Muscle of back (tissue), 11 donors: ENCODE measurements around the gene STK39. TPM values are rescaled to one million over a fixed set of nuclear protein-coding genes. Genes with fewer than 3 reads are reported as not detected.

Experiments
- DNase-seq, 3 donors: peaks; one replicate each; pipeline versions ENCODE4 v3.0.0 to v3.0.0-alpha.2; 2013
- polyA plus RNA-seq, 10 donors: library from polyadenylated mRNA; unstranded; fragments of 120-200 nt; gene quantifications; one replicate each; pipeline ENCODE4 v1.2.1, GENCODE V29; 2013; ENCODE audit not compliant: insufficient read length in 10 of 10

STK39 gene
- polyA plus RNA-seq, 10 donors, result 18.3 to 26.0 (median 21.2) TPM

GRCh38 chr2:168184681-168185513 lies 62.5 kb downstream of the STK39 start:
- DNase-seq, result no peak

- DNase-seq, result no peak
Measured at GRCh38 chr2:168183308-168183997, 63.9 kb downstream of the STK39 start.

DNA sequence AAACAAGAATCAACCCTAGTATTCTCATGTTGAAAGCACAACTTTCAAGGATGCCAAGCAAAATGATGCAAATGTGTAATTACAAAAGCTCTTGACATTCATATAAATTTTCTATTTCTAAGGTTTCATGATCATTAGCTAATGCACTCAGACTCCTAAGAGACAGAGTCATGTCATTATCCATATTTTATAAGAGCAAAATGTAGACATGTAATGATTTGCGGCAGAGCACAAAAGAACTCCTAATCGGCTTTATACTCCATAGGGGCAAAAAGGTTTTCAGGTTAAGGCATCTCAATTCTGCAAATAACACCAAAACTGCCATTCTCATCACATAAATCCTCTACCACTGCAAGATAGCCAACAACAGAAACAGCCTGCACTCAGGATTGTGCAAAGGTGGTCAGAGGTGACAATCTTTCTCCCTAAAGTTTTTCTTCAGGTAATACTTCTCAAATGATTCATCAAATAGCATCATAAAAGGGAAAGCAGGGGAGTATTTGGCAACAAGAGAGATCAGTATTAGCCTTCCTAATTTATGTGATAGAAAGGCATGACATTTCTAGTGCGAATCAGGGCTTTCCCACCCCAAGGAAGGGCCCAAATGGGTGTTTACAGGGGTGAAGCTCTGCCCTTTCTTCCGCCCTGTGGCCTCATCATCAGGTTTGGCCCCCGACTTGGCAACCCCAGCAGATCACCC lies 64.7 kb downstream of the STK39 start:
- DNase-seq, result no peak

DNA sequence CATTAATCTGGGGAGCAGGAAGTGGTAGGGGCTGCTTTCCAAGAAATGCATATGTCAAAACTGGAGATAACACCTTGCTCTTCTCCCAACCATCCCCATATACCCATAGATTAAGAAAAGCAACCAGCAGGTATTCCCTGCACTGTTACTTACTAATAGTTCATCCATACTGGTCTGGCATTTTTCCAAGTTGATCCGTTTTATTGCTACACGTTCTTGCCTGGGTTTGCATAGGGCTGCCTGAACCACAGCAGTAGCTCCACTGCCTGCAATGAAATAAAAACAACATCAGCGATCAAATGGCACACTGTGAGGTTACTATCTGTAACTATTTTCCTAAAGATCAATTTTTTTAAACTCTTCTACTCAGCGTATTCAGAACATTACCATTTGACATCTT lies 65.6 kb downstream of the STK39 start:
- no peak for DNase-seq

- DNase-seq, result no peak
Measured at GRCh38 chr2:168180914-168181313, 66.5 kb downstream of the STK39 start.

DNA sequence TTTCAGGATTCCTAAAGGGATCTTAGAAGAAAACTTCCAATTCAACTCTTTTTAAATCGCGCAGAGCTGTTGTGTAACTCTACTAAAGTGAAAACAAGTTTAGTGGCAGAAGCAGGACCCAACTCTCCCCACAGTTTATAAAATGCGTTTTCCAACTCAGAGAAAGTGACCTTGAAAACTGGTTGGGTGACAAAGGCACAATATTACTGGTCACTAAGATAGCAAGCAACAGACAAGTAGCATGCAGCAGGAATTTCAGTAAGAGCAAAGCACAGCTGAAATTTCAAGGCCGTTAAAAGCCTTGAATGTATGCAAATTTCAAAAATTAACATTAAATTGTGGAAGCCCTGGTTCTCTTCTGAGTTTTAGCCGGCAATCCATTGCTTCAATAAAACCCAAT lies 66.9 kb downstream of the STK39 start:
- DNase-seq, result no peak

GRCh38 chr2:168179592-168179991 lies 67.8 kb downstream of the STK39 start:
- DNase-seq, result no peak

GRCh38 chr2:168178520-168179324 lies 68.7 kb downstream of the STK39 start:
- no peak for DNase-seq

- DNase-seq, result no peak
Measured at GRCh38 chr2:168176402-168176801, 71.0 kb downstream of the STK39 start.

DNA sequence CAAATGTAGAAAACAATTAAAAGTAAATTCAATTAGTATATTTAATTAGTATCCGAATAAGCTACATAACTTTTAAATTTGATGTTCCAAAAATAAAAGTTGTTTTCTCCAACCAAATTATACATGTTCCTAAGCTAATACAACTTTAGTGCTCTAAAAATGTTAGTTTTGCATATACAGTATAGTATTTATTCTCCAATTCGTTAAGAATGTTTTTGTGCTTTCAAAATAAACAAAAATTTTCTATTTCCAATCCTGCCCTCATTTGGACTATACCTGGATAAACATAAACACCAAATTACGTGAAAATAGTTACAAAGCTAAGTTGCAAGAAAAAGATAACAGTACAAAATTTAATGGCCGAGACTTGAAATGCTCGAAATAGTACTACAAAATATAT lies 71.9 kb downstream of the STK39 start:
- no peak for DNase-seq

DNA sequence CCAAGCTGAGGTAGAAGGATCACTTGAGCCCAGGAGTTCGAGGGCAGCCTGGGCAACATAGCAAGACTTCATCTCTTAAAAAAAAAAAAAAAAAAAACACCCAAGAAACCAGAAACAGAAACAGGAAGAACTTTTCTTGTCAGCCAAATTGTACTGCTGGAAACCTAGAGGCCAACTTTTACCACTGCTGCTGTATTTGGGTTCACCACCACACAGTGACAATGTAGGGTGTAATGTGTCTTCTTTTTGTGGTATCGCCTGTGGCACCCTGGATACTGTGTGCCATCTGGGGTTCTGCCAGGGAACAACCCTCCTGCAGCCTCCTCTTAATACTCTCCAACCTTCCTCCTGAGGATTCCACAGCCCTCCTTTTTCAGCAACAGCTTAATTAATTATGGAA lies 72.6 kb downstream of the STK39 start:
- DNase-seq, result no peak

- DNase-seq, result no peak
Measured at GRCh38 chr2:168172071-168172470, 75.3 kb downstream of the STK39 start.

- no peak for DNase-seq
Measured at GRCh38 chr2:168171059-168171762, 76.2 kb downstream of the STK39 start.

GRCh38 chr2:168169097-168169745 lies 78.2 kb downstream of the STK39 start:
- no peak for DNase-seq

DNA sequence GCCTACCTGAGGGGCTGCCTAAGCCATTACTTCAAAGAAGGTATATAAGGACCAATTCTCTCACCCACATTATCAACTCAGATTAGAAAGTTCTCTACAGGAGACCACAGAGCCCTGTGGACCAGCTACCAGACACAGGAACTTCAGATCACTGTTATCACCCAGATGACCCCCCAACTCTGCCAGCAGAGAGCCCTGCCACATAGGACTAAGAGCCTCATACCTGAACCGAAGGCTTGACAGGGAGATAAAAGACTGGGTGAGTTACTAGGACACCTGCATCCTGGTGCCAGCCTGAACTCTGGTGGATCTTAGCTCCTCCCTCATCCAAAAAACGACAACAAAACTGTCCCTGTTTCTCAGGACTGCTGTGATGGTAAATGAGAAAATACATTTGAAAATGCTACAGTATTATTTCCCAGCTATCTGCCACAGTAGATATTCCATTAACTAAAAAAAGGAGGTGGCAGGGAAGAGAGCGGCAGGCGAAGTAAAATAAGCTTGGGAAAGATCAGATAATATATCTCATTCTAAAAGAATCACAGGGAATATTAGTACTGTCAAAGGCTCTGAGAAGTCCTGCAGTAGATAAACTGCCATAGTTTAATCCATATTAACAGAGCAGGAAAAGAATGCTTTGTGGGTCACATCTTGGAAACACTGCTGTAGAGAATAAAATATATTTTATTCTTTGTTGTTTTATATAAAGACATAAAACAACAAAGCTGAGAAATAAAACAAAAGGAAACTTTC lies 79.7 kb downstream of the STK39 start:
- no peak for DNase-seq

DNA sequence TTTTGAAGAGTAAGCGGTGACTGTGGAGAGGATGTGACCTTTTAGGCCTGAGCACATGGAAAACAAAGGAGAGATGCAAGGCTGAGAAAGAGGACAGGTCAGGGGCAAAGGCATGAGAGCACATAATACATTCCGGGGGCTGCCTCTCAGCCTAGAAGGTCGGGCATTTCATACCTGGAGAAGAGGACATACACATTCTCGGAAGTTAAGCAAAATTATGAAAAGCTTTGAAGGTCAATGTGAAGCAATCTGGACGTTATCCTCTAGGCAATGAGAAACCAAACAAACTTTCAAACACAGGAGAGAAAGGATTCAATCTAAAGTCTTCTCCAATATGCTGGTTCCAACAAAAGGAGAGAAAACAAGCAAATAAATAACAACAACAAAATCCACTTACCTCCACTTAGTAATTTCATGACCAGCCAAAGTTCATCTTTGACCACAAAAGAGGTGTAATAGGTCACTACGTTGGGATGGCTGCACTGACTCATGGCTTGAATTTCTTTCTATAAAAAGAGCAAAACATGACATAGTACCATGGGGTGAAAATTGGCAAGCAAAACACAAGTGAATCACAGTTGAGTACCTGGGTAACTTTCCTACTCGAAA lies 80.4 kb downstream of the STK39 start:
- DNase-seq, result no peak

DNA sequence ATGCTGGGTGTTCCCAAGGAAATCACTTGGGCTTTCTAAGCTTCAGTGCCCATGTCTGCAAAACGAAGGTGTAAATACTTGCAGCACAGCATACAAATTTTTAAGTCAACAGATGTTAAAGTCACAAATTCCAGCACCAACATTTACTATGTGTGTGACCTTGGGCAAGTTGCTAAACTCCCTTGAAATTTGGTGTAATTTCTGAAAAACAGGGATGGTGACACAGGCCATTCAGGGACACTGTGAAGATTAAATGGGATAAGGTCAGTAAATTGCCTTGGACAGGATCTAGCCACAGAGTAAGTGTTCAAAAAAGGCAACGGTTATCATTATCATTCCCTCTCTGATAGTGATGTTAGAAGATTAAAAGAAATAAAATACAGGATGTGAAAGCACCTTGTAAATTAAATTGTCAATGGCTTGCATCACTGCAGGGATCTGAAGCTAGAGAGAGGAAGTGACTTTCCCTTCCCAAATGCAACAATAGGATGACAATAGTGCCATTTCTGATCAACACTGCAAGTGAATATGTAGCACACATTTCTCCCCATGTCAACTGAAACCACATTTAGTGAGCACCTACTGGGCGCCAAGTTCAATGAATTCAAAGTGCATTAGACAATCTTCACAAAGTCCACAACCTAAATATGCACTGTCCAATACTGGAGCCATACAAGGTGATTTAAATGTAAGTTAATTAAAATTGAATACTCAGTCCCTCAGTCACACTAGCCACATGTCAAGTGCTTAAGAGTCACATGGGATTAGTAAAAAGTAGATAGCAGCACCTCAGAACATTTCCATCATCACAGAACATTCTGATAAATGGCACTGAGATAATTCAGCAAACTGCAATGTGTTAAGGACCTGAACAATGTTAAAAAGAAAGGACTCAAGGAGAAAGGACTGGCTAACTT lies 81.2 kb downstream of the STK39 start:
- DNase-seq, result no peak

DNA sequence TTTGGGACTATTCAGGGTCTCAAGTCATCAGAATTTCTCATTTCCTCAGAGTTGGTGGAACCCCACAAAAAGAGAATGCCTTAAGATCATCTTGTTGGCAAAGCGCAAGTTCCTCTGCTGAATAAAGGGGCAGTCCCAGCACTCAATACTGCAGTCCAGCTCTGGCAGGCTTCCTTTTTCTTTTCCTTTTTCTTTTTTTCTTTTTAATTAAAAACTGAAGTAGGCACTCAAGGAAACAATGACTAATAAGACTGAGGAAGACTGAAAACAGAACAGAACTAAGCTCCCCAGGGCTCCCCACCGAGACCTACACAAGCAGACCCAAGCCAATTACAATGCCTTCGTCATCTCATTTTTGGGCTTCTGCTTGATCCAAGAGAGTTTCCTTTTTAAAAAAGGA lies 82.0 kb downstream of the STK39 start:
- peak in 2 of 3 donors; percentile 42 to 68 for DNase-seq
